HEK293T (cell line): Measurements from ENCODE around the gene ZNF622.

Experiments
- BHLHE40 ChIP-seq: fragments of 450-650 bp; IDR thresholded peaks from 2 replicates; pipeline ENCODE4 v1.6.1; 2016; ENCODE audit warnings: mild to moderate bottlenecking, moderate library complexity, borderline replicate concordance
- CTBP1 ChIP-seq: fragments of 450-650 bp; IDR thresholded peaks from 2 replicates; pipeline ENCODE4 v1.6.1; 2016; ENCODE audit warnings: borderline replicate concordance
- ELF4 ChIP-seq: fragments of 450-650 bp; IDR thresholded peaks from 2 replicates; pipeline ENCODE4 v1.6.1; 2017; ENCODE audit warnings: antibody characterized with exemption
- FOXA1 ChIP-seq: fragments of 450-650 bp; IDR thresholded peaks from 2 replicates; pipeline ENCODE4 v1.6.1; 2016; ENCODE audit warnings: mild to moderate bottlenecking
- FOXK2 ChIP-seq: fragments of 450-650 bp; IDR thresholded peaks from 2 replicates; pipeline ENCODE4 v1.6.1; 2016; ENCODE audit warnings: mild to moderate bottlenecking
- FOXM1 ChIP-seq: fragments of 450-650 bp; IDR thresholded peaks from 2 replicates; pipeline ENCODE4 v1.6.1; 2017; ENCODE audit warnings: mild to moderate bottlenecking, borderline replicate concordance
- HDGF ChIP-seq: fragments of 450-650 bp; IDR thresholded peaks from 2 replicates; pipeline ENCODE4 v1.6.1; 2017; ENCODE audit warnings: antibody characterized with exemption, borderline replicate concordance
- L3MBTL2 ChIP-seq: fragments of 450-650 bp; conservative IDR thresholded peaks from 2 replicates; pipeline ENCODE4 v1.6.1; 2016; ENCODE audit warnings: mild to moderate bottlenecking
- SP1 ChIP-seq: fragments of 450-650 bp; IDR thresholded peaks from 2 replicates; pipeline ENCODE4 v1.6.1; 2017
- SUZ12 ChIP-seq: fragments of 450-650 bp; IDR thresholded peaks from 2 replicates; pipeline ENCODE4 v1.6.1; 2016; ENCODE audit warnings: mild to moderate bottlenecking
- TARDBP ChIP-seq: fragments of 450-650 bp; IDR thresholded peaks from 2 replicates; pipeline ENCODE4 v1.6.1; 2016
- ZNF384 ChIP-seq: fragments of 450-650 bp; IDR thresholded peaks from 2 replicates; pipeline ENCODE4 v1.6.1; 2016

DNA sequence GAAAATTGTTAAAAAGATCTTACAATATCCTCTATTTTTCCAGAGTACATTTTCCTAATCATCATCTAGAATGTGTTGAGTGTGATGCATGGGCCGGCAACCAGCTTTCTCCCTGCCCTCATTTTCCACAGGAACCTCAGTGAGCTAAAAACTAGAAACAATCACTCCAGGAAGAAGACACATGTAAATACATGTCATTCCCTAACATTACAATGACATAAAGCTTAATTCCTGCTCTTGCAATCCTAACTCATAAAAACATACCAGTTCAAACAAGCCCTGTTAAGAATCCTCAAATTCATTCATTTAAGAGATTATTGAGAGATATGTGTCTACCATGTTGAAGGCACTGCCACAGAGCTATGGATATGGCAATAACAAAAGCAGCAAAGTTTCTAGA is 18.5 kb upstream of the ZNF622 start:
- TF ChIP-seq BHLHE40 (no peak), FOXK2 (no peak), SP1 (no peak), L3MBTL2 (no peak), TARDBP (no peak), ZNF384 (no peak), CTBP1 (no peak), FOXA1 (no peak), FOXM1 (no peak), HDGF (no peak), ELF4 (no peak), SUZ12 (no peak)
